K562 (cell line): Measurements from ENCODE around the gene GPR3. TPM values are rescaled to one million over a fixed set of nuclear protein-coding genes. Genes with fewer than 3 reads are reported as not detected.

Experiments used
- ESRRB ChIP-seq: fragments of 250-450 bp; sonication (Bioruptor Pico); IDR thresholded peaks from 2 replicates; pipeline ENCODE4 v1.5.0; 2020; ENCODE audit warnings: mild to moderate bottlenecking, moderate library complexity, borderline replicate concordance
- GATA2 ChIP-seq: sonication (generic); formaldehyde crosslinking; IDR thresholded peaks from 2 replicates; pipeline ENCODE4 v1.4.0; 2020; ENCODE audit warnings: mild to moderate bottlenecking, missing genetic modification reagents
- HMBOX1 ChIP-seq: sonication (generic); IDR thresholded peaks from 2 replicates; pipeline ENCODE4 v1.6.1; 2016
- NEUROD1 ChIP-seq: fragments of 150-350 bp; IDR thresholded peaks from 2 replicates; pipeline ENCODE4 v1.6.1; 2014; ENCODE audit warnings: borderline replicate concordance, low read length, low read depth; ENCODE audit not compliant: partially characterized antibody
- PKNOX1 ChIP-seq: fragments of 450-650 bp; IDR thresholded peaks from 2 replicates; pipeline ENCODE4 v1.6.1; 2016
- POLR3A ChIP-seq: IDR thresholded peaks from 2 replicates; pipeline ENCODE4 v1.6.1; 2011; ENCODE audit warnings: borderline replicate concordance, mild to moderate bottlenecking, moderate library complexity; ENCODE audit not compliant: insufficient read length, insufficient read depth; ENCODE audit errors: extremely low read depth
- THAP12 ChIP-seq: fragments of 250-450 bp; sonication (Bioruptor Pico); IDR thresholded peaks from 2 replicates; pipeline ENCODE4 v1.9.0; 2021; ENCODE audit warnings: mild to moderate bottlenecking, inconsistent platforms
- ZNF165 ChIP-seq: fragments of 250-450 bp; sonication (Bioruptor Pico); IDR thresholded peaks from 2 replicates; pipeline ENCODE4 v1.4.0; 2020; ENCODE audit warnings: borderline replicate concordance
- ZNF41 ChIP-seq: fragments of 250-450 bp; sonication (Bioruptor Pico); conservative IDR thresholded peaks from 2 replicates; pipeline ENCODE4 v1.4.0; 2020; ENCODE audit warnings: mild to moderate bottlenecking
- ZNF512 ChIP-seq: IDR thresholded peaks from 2 replicates; pipeline ENCODE4 v1.6.1; 2016; ENCODE audit warnings: missing genetic modification characterization, missing compliant biosample characterization
- polyA plus RNA-seq, 8 experiments: library from polyadenylated mRNA; depleted of rRNA in 4 of 8; stranded (reverse) in 5 of 8; unstranded in 3 of 8; fragments of >200 nt; fragmentation: Nextera tagmentation in 2 of 8; fragmentation: Illumina TruSeq in 1 of 8; extraction: Ambion mirVana in 2 of 8; extraction: Trizol in 1 of 8; gene quantifications; 2 replicates each; pipeline versions ENCODE4 v1.2.1 to v1.2.3, GENCODE V29; 2011 to 2014; ENCODE audit warnings: inconsistent platforms in 1 of 8, missing spikeins in 1 of 8
- total RNA-seq, 7 experiments: library from RNA; depleted of rRNA in 6 of 7; stranded (reverse); fragments of >200 nt in 6 of 7; fragmentation: Illumina TruSeq in 2 of 7; extraction: Trizol in 2 of 7; gene quantifications; 2 replicates each; pipeline versions ENCODE4 v1.2.1 to v1.2.3, GENCODE V29; 2011 to 2021; ENCODE audit warnings: low replicate concordance in 1 of 7

Gene GPR3
- total and polyA plus RNA-seq, 9 of the 15 experiments (the other 6 are each of a cell fraction or from before 2014, with no cell fraction given), result 0.24 to 11.5 (median 3.7) TPM

GRCh38 chr1:27383039-27383605, 9.3 kb upstream of the GPR3 start, which contains the start of gene CD164L2 (continued):
- no peak for TF ChIP-seq ZNF512 (tag)
- no peak for TF ChIP-seq POLR3A
- TF ChIP-seq ZNF41 (CRISPR knock-in tag), result no peak
- no peak for TF ChIP-seq THAP12
- TF ChIP-seq PKNOX1, result peak; percentile 46; the same call in 1 of the 2 replicates
- TF ChIP-seq NEUROD1, result peak; percentile 28
- TF ChIP-seq ZNF165 (CRISPR knock-in tag), result no peak
- no peak for TF ChIP-seq ESRRB (CRISPR knock-in tag)
- no peak for TF ChIP-seq HMBOX1
- TF ChIP-seq GATA2, result no peak
